ENCODE measurements around the gene FIBCD1. TPM values are rescaled to one million over a fixed set of nuclear protein-coding genes. Genes with fewer than 3 reads are reported as not detected.

Gene FIBCD1
- total RNA-seq, 1 experiment from 2014 or later: 6.6 TPM

GRCh38 chr9:130908146-130908877, 30.7 kb downstream of the FIBCD1 start:
- H3K9me3 Mint-ChIP-seq: no peaks in the 10 kb centered on the region

GRCh38 chr9:130906735-130907416, 32.2 kb downstream of the FIBCD1 start:
- POLR2A ChIA-PET: no interaction called here
- ATAC-seq (no peak), DNase-seq (ENCODE audit: low spot score) (no peak)
- no peaks in the 10 kb centered on the region for H3K36me3 Mint-ChIP-seq
- H3K27ac Mint-ChIP-seq: no peak overlapping the region
- no peak for TF ChIP-seq AR (CRISPR knock-in tag; IDR thresholded peaks at IDR 0.05)
- TF ChIP-seq SOX15 (CRISPR knock-in tag; IDR thresholded peaks at IDR 0.05): no peak
- TF ChIP-seq CREB1 (CRISPR knock-in tag; IDR thresholded peaks at IDR 0.05): no peak
- TF ChIP-seq SMAD3 (CRISPR knock-in tag; IDR thresholded peaks at IDR 0.05; ENCODE audit: borderline replicate concordance): no peak
- no peak for TF ChIP-seq CREM (CRISPR knock-in tag; IDR thresholded peaks at IDR 0.05)
- no peak for TF ChIP-seq NR3C1 (CRISPR knock-in tag; conservative IDR thresholded peaks at IDR 0.05; ENCODE audit: low read depth)
- no peak for TF ChIP-seq MLX (CRISPR knock-in tag; IDR thresholded peaks at IDR 0.05)
- CTCF ChIA-PET: interaction anchor here (1.4 to 1.6 kb wide), 3 partner anchors 26 to 91 kb away, joined by 3 to 8 read pairs (median 4); no protein-coding TSS in a partner anchor
- H3K27me3 Mint-ChIP-seq (ENCODE audit: low read depth): no peaks in the 10 kb centered on the region
- no peaks in the 10 kb centered on the region for H3K4me1 Mint-ChIP-seq
- no peak overlapping the region for H3K4me3 Mint-ChIP-seq
- H3K9me3 Mint-ChIP-seq: no peaks in the 10 kb centered on the region

More at GRCh38 chr9:130908146-130908877, 30.7 kb downstream of the FIBCD1 start:
- ChIA-PET POLR2A (interaction anchor here (0.6 kb wide), 1 partner anchor 128 kb away, joined by 3 read pairs; no protein-coding TSS in a partner anchor), CTCF (interaction anchor here (1.4 to 1.6 kb wide), 3 partner anchors 33 to 90 kb away, joined by 3 to 8 read pairs (median 5); no protein-coding TSS in a partner anchor)
- no peak for ATAC-seq
- Mint-ChIP-seq H3K4me1 (peaks cover 3% of the 10 kb centered on the region), H3K36me3 (no peaks in the 10 kb centered on the region), H3K27me3 (ENCODE audit: low read depth) (no peaks in the 10 kb centered on the region), H3K4me3 (no peak overlapping the region), H3K27ac (no peak overlapping the region)
- no peak for DNase-seq (ENCODE audit: low spot score)
- no peak for TF ChIP-seq ZNF281 (CRISPR knock-in tag; IDR thresholded peaks at IDR 0.05)
- TF ChIP-seq ZNF232 (CRISPR knock-in tag; IDR thresholded peaks at IDR 0.05): no peak
- TF ChIP-seq ZBTB21 (CRISPR knock-in tag; IDR thresholded peaks at IDR 0.05; ENCODE audit: borderline replicate concordance): no peak
- TF ChIP-seq ZNF671 (CRISPR knock-in tag; IDR thresholded peaks at IDR 0.05): no peak
- no peak for TF ChIP-seq MYBL2 (CRISPR knock-in tag; IDR thresholded peaks at IDR 0.05)
- TF ChIP-seq ZBTB43 (CRISPR knock-in tag; IDR thresholded peaks at IDR 0.05): no peak
